Inflammatory macrophage treated with lipopolysaccharide for 4 hours (primary cell): Measurements from ENCODE around the gene CLDND1.
A peak's percentile ranks its signal among the peaks of the same experiment; 100 is the strongest.
"Not testable (repeated sequence)": the region's sequence is repeated elsewhere in the genome, so short reads cannot be mapped to it uniquely, and the experiment has no call there.

ENCODE experiments used
- DNase-seq: peaks from one replicate; pipeline ENCODE4 v3.0.0-alpha.2; 2020

The CLDND1 gene

DNA sequence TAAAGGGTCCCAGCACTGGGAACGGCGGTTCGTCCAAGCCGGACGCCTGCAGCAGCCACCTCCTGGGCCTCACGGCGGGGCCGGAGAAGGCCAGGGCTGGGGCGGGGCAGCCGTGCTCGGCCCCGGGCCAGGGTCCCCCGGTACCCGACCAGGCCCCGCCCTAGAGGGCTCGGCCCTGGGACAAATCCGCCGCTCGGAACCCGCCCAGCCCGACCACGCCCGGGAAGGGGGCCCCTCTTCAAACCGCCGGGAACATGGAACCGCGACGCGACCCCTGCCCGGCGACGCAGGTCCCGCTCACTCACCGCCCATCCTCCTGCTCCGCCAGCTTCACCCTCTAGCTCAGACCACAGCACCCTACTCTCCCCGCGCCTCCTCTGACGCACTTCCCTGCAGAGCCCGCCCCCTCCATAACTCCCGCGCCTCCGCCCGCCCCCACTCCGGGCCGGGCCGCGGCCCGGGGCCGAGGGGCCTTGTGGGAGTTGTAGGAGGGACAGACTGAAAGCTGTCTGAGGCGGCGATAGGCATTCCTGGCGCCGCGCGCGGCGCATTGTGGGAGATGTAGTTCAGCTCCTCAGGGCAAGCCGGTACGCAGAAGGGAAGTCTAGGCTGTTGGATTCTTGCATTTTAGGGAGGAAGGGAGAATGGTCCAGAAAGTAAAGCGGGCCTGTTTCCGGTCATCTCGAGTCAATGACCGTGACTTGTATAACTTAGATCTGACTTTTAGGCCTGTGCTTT, at the start of gene CLDND1:
Gene CLDND1 (minus strand): TSS at position 359 of the 738 bp plus-strand sequence. CDS start 1,478 bp downstream, outside the sequence.
- peak; percentile 97 for DNase-seq

DNA sequence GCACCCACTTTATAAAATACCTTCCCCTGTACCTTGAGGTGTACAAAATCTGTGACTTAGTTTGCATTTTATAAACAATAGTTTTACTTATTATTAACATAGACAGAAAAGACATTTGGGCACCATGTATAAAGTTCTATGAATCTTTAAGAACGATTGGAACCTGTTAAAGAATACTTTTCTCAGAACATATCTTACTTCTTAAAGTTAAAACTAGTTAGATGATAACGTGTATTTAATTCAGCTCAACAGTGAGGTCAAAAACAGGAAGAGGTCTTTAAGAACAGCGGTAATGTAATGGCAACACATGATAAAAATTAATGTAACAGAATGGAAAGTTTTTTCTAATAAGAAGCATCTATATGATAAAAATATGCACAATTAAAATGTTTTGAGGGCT, 45.7 kb upstream of the CLDND1 start:
- no peak for DNase-seq

DNA sequence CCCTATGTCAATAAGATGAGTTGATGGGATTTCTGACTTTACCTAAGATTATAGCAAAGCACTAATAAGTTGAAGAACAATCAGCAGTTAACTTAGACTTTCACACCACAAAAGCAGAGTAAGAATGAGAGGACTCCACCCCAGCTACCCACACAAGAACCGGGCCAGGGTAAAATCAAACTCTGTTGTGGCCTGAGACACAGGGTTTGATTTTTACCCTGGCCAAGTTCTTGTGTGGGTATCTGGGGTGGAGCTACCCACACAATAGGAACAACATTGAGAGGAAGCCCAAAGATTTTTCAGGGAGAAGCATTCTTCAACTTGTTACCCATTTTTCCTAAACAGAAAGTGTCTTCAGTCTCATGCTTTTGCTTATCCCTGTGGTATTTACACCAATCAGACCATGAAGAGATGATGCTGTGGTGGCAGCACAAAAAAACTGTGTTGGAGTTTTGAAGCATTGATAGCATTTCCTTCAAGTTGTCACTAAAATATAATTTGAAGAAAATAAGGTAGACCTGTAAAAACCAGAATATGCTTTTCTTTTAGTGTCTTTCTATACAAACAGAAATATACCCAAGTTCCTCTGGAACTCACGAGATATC, 45.1 kb upstream of the CLDND1 start:
- DNase-seq = no peak

DNA sequence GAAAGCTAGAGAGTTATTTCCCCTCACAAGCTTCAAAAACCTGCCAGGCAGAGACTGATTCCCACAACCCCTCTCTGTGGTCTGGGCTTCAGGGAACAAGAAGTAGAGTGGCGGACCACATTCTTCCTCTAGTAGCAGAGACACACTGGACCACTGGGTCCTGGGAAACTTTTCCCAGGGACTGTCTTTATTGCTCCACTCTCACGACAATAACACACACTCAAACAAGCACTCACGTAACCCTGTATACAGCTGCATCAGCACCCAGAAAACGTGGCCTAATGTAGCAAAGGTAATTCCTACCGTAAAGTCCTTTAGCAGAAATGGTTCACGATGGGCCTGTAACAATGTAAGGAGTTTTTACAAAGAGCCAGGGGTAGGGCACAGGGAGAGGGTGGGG, 43.1 kb upstream of the CLDND1 start:
- DNase-seq = no peak

DNA sequence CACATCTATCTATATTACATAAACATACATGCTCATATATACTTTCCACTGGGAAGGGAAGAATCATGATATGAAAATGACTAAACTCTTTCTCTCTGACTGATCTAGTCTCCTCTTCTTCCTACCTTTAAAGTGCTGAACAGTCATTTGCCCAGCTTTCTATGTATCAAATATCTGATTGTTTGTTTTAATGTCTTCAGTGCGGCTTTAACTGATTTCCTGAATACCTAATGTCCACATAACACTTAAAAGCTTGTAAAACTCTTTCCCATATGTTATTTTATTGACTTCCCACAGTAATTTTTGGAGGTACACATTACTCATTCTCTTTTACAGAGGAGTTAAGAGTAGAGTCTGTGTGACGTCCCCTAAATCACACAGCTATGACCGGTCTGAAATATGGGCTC, 42.5 kb upstream of the CLDND1 start:
- DNase-seq = peak; percentile 22

DNA sequence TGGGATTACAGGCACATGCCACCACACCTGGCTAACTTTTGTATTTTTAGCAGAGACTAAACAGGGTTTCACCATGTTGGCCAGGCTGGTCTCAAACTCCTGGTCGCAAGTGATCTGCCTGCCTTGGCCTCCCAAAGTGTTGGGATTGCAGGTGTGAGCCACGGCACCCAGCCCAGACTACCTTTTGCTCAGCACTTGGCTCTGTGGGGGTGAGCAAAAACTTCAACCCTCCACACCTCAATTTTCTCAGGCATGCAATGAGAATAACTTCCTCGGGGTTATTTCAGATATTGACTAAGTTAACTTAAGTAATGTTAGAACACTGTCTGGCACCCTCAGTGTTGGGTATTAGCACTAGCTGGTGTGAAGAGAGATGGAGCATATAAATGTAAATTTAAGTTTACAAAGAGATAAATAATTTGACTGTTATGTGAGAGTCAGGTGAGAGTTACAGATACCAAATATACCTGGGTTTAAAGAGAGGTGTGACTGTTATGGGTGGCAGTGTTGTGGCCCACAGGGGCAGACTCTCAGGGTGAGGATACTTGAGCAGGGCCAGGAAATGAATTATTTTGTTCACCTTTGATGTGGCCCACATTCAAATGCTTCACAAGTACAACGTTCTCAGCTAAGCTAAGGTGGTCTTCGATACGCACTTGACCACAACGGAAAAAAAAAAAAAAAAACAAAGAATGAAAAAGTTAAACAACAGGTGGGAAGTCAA, 41.7 kb upstream of the CLDND1 start:
- DNase-seq = no peak

DNA sequence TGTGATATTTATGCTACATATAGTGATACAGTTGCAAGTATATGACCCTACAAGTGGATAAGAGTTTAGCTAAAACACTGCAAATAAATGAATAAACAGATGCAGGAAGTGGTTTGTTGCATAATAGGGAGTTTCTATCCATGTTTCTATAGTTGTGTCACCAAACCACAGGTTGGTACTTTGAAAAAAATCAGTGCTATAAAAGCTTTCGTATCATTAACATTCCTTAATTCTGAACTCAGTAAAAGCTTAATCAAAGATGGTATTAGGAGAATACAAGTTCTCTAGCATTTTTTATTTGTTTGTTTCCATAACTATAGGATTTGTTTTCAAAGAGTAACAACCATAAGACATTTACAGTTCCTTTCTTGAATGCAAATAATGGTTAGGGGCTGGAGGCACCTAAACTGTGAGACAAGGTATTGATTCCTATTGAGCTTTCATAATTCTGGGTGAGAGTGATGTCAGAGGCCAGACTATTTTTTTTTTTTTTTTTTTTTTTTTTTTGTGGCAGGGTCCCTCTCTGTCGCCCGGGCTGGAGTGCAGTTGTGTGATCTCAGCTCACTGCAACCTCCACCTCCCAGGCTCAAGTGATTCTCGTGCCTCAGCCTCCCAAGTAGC, 41.1 kb upstream of the CLDND1 start:
- peak; percentile 75 for DNase-seq

DNA sequence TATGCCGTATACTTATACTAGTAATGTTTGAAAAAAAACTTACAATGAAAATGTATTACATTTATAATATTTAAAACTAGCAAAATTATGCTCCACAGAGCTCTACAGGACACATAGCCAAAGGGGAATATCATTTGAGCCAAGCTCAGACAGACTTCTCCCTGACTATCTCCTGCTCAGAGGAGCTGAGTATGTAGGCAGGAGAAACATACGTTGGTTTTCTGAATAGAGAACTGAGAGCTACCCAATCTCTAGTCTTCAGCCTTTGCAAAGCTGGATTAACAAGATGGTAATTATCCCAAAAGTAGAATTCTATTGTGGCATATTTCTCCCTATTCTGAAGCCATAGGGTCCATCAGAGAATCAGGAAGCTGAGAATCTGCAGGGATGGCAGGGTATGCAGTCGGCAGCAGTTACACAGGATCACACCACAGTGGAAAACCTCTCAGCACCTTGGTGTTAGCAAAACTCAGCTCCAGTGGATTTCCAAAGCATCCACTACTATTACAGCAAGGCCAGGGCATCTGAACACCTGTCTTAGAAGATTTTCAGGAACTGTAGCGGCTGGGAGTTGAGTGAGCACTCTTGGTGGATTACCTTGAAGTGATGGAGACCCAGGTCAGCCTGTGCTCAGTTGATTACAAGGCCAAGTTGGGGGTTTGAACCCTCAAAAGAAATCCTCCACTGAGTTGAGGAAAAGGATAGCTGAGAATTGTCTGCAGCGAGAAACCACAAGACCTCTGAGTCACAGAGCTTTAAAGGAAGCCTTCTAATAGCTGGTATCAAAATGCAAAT, 39.2 kb upstream of the CLDND1 start:
- DNase-seq = peak; percentile 19

DNA sequence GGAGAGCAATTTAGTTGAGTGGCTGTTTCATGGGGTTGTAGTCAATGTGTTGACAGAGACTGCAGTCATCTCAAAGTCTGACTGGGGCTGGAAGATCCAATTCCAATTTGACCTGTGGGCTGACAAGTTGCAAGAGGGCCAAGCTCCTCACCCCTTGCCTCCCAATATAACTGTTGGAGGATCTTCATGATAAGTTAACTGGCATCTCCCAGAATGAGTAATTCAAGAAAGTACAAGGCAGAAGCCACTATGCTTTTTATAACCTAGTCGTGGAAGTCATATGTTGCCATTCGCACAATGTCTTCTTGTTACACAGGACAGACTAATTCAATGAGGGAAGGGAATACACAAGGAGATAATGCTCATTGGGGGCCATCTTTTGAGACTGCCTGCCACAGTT, 38.2 kb upstream of the CLDND1 start:
- DNase-seq = no peak

DNA sequence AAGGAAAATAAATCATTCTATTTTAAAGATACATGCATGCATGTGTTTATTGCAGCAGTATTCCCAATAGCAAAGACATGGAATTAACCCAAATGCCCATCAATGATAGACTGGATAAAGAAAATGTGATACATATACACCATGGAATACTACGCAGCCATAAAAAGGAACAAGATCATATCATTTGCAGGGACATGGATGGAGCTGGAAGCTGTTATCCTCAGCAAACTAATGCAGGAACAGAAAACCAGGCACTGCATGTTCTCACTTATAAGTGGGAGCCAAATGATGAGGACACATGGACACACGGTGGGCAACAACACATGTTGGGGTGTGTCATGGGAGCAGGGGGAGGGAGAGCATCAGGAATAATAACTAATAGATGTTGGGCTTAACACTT, 37.1 kb upstream of the CLDND1 start:
- not testable (repeated sequence) for DNase-seq

DNA sequence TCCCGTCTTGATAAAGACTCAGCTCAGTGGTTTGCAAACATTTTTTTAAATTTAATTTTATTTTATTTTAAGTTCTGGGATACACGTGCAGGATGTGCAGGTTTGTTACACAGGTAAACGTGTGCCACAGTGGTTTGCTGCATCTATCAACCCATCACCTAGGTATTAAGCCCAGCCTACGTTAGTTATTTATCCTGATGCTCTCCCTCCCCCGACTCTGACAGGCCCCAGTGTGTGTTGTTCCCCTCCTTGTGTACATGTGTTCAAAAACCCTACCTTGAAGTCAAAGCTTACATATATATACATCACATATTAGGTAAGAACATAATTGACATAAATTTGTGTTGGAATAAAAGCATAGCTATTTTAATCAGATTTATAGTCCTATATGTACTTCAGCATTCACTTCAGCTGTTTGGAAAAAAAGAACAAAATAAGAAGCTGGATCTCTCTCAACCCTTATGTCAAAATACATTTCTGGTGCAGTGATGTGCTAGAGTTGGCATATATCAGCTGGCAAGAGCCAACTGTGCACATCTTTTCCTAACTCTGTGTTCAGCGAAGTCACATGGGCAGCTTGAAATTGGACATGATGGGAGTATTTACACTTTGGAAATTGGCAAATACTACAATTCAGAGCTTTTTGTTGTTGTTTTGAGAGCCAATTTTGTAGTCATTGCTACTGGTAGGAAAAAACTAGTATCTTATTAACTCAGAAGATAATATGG, 35.6 kb upstream of the CLDND1 start:
- no peak for DNase-seq

DNA sequence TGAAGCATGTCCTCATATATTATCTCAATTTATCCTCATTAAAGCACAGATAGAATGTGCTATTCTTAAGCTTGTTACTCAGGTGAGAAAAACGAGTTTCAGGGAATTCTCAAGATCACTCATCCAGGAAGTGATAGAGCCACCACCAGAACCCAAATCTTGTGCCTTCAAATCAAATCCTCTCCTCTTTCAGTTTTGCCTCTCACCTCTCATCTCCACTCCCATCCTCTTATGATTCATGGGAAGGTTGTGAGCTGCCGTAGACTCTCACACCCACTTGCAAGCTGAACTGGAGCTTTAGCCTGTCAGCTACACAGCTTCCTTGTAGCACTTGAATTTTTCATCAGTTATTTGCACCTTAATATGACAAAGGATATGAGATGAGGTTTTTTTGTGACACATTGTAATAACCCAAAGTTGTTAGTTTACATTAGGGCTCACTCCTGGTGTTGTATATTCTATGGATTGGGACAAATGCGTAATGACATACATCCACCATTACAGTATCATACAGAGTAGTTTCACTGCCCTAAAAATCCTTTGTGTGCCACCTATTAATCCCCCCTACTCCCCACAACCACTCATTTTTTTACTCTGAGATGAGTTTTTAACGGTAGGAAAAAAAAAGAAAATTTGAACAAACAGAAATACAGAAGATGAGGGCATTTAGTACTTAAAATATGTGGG, 34.8 kb upstream of the CLDND1 start:
- DNase-seq = no peak

DNA sequence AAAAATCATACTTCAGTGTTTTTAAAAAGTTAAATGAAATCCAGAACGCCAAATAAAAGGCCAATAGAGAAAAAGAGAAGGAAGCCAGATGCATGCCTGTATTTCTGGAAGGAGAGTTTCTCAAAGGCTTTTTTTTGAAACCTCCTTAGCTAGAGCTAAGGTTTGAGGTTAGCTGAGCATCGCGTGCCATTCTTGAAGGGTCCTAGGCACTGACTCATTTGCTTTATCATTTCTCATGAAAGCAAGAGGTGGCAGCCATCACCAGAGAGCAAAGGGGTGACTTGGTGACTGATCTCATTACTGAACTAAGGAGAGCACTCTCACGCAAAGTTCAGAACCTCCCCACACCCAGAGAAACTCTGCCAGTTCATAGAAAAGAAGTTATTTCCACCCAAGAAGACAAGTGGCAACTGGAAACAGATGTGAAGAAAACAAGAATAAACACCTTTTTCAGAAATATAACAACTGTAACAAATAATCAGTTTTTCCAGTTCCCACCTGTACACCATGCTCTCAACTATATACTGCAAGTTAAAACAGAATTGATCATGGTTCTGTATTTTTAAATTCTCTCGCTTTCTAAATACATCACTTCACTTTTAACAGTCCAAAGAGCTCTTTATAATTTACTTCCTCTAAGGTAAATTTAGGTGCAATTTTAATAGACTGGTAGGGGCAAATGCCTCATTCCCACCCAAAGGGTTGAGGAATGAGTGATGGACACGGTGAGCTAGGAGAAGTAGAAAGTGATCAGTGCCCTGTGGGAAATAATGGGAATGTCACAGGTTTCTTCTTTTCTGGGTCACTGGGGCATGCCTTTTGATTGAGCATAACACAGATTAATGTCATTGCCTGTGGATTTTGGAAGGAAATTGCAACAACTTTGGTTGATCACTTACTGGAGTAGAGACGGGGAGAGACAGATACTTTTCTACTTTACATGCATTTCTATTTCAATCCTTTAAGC, 33.7 kb upstream of the CLDND1 start:
- no peak for DNase-seq

DNA sequence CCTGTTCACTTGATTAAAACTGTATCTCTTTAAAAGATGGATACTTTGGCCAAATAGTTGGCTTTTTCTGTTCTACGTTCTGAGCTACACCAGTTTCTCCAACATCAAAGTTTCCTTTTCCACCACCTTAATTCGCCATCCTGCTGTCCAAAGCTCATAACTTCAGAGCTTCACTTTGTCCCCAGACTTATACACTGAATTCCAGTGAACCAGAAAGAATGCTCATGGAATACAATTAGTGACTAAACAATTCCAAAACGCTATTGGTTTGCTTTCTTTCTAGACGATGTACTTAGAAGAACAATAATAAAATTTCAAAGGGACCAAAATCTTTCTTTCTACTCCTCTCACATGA, 32.3 kb upstream of the CLDND1 start:
- DNase-seq = no peak

DNA sequence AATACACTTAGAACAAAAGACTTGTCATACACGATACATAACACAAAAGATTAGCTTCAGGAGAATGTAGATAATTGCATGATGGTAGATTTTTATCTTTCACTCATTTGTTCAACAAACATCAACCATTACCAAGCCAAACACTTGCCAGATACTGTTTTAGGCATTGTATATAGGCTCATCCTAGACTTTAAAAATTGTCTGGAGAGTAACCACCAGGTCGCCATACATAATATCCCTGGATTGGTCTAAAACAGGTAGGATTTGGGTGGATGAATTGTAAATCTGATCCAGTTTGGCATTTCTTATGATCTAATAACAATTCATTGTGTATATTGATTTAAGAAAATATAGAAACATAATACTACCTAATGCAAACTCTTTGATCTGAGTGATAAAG, 31.9 kb upstream of the CLDND1 start:
- DNase-seq = no peak

DNA sequence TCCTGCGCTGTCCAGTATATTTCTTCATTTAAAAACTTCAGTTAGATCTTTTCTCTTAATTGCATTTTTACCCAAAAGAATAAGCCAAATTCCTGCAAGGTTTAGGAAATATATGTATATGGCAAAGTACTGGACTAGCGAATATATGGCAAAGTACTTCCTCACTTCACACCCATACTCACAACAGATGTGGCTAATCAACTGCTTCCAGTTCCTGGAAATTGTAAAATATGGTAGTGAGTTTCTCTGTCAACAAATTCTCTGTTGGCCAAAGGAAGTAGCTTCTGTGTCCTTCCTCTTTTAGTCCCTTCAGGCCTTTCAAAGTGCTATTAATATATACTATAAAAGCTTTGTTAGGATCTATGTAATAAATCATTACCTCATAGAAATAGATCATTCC, 31.1 kb upstream of the CLDND1 start:
- DNase-seq = peak; percentile 54

DNA sequence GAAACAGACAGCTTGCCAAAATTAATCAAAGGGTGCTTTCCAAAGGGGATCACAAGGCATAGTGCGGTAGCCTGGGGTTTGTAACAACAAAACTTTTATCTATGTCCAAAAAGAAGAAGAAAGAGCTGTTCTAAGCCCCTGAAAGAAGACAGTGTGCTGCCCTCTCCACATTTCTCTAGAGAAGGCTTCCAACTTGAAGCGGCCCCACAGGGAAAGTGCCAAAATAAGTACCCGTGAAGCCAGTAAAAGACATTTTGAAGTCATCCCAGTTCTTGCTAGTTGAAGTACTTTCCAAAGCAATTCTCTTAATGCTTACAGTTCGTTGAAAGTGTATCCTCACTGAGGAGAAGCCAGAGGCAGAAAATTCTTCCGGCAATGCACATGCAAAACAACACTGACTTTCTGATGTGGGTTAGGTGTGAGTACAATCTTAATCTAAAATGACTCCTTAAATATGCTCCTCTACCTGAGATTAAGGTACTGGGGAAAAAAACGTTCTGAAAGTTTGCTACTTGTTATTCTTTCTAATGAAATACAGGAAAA, 30.4 kb upstream of the CLDND1 start:
- DNase-seq = no peak

DNA sequence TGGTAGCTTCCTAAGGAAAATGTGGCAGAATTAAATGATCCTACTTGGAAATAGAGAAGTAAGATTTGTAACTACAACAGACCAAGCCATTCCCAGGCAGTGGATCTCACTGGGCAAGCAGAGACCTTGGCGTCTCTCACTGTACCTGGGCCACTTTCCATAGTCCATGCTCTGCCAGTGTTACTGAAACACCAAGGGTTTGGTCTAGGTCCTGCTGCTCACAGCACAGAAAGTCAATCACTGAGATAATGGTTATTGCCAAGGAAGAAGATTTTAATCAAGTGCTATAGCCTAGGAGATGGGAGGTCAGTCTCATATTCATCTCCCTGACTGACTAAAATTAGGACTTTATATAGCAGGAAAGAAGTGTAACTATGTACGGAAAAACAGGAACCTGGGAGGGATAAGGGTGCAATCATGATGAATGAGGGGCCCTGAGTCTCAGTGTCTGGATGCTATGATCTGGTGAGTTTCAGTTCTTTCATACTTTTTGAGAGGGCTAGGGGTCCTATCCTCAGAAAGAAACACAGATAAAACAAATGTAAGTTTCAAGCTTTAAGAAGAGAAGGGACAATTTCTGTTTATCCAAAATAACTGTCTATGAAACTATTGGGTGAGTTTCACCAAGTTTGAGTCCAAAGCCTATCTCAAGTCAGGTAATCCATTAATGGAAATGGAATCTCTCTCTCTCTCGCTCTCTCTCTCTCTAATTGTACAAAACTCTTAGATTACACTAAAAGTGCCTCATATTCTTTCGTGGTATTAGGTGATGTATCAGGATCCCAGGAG, 29.7 kb upstream of the CLDND1 start:
- no peak for DNase-seq

DNA sequence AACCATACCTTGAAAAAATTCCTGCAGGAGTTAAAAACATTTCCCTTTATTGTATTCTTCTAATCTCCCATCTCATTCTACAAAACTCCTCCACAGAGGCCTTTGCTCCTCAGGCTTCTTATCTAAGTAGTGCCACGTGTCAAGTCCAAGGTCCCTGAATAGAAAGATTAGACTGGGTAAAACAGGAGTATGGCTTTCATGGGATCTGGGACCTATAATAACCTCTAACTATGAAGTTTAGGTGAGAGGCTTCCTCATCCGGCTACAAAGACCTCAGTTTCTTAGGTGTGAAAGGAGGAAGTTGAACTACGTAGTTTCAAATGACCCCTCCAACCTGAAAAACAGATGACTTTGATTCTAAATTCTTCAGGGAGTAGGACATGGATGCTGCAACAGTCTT, 29.1 kb upstream of the CLDND1 start:
- DNase-seq = no peak
